Subcutaneous abdominal adipose tissue (tissue), 5 donors: Measurements from ENCODE around the gene OR8G1.

Source experiments
- H3K27ac ChIP-seq: one replicate; pipeline ENCODE4 v1.7.0; 2013; ENCODE audit warnings: low read depth, mild to moderate bottlenecking, inconsistent platforms, low read length, moderate library complexity
- H3K27me3 ChIP-seq, 5 donors: one replicate each; pipeline ENCODE4 v1.7.0; 2013; ENCODE audit warnings: low read length in 5 of 5, inconsistent platforms in 1 of 5; ENCODE audit not compliant: control insufficient read depth in 5 of 5, insufficient read depth in 4 of 5
- H3K36me3 ChIP-seq, 5 donors: one replicate each; pipeline ENCODE4 v1.7.0; 2013; ENCODE audit warnings: low read length in 5 of 5; ENCODE audit not compliant: control insufficient read depth in 5 of 5, insufficient read depth in 5 of 5
- H3K4me1 ChIP-seq, 5 donors: one replicate each; pipeline ENCODE4 v1.7.0; 2013; ENCODE audit warnings: low read length in 5 of 5, mild to moderate bottlenecking in 3 of 5, moderate library complexity in 1 of 5; ENCODE audit not compliant: control insufficient read depth in 5 of 5, insufficient read depth in 5 of 5
- H3K4me3 ChIP-seq, 5 donors: one replicate each; pipeline ENCODE4 v1.7.0; 2013; ENCODE audit warnings: low read length in 5 of 5, low read depth in 1 of 5
- H3K9ac ChIP-seq, 5 donors: one replicate each; pipeline ENCODE4 v1.7.0; 2013; ENCODE audit warnings: low read length in 5 of 5, mild to moderate bottlenecking in 4 of 5, moderate library complexity in 3 of 5
- H3K9me3 ChIP-seq, 5 donors: one replicate each; pipeline ENCODE4 v1.7.0; 2013; ENCODE audit warnings: low read length in 5 of 5; ENCODE audit not compliant: control insufficient read depth in 5 of 5
- donor health status: healthy.
- donor health status: healthy.
- donor health status: healthy.
- donor health status: healthy.
- donor health status: healthy.

Gene OR8G1

GRCh38 chr11:124285610-124286344 lies 44.9 kb downstream of the OR8G1 start:
- no peak overlapping the region for H3K9ac ChIP-seq
- H3K27me3 ChIP-seq = no peaks in the 10 kb centered on the region
- H3K27ac ChIP-seq = no peak overlapping the region
- no peaks in the 10 kb centered on the region for H3K4me1 ChIP-seq
- H3K36me3 ChIP-seq = no peaks in the 10 kb centered on the region
- peaks cover 0 to 11% (median 5%) of the 10 kb centered on the region in 5 donors for H3K9me3 ChIP-seq
- H3K4me3 ChIP-seq = no peak overlapping the region

GRCh38 chr11:124294687-124295086 lies 53.8 kb downstream of the OR8G1 start:
- Histone ChIP-seq H3K27me3 (no peaks in the 10 kb centered on the region), H3K9me3 (peaks cover 0 to 2% (median 0%) of the 10 kb centered on the region in 5 donors), H3K36me3 (no peaks in the 10 kb centered on the region), H3K27ac (no peak overlapping the region), H3K4me3 (no peak overlapping the region), H3K9ac (no peak overlapping the region), H3K4me1 (no peaks in the 10 kb centered on the region)

GRCh38 chr11:124296016-124296415 lies 55.1 kb downstream of the OR8G1 start:
- Histone ChIP-seq H3K27ac (no peak overlapping the region), H3K4me3 (no peak overlapping the region), H3K4me1 (no peaks in the 10 kb centered on the region), H3K9me3 (no peaks in the 10 kb centered on the region), H3K9ac (no peak overlapping the region), H3K27me3 (no peaks in the 10 kb centered on the region), H3K36me3 (no peaks in the 10 kb centered on the region)

GRCh38 chr11:124297921-124298320 lies 57.0 kb downstream of the OR8G1 start:
- no peaks in the 10 kb centered on the region for H3K36me3 ChIP-seq
- H3K27ac ChIP-seq = no peak overlapping the region
- H3K9ac ChIP-seq = no peak overlapping the region
- peaks cover 0 to 12% (median 8%) of the 10 kb centered on the region in 5 donors for H3K4me1 ChIP-seq
- H3K27me3 ChIP-seq = no peaks in the 10 kb centered on the region
- H3K4me3 ChIP-seq = no peak overlapping the region
- H3K9me3 ChIP-seq = no peaks in the 10 kb centered on the region

- Histone ChIP-seq H3K36me3 (no peaks in the 10 kb centered on the region), H3K9me3 (no peaks in the 10 kb centered on the region), H3K27me3 (no peaks in the 10 kb centered on the region), H3K9ac (no peak overlapping the region), H3K4me3 (no peak overlapping the region), H3K27ac (peak overlapping the region; percentile 38), H3K4me1 (peaks cover 0 to 12% (median 8%) of the 10 kb centered on the region in 5 donors)
Measured at GRCh38 chr11:124301548-124301947, 60.7 kb downstream of the OR8G1 start.

- no peak overlapping the region for H3K4me3 ChIP-seq
- H3K4me1 ChIP-seq = peaks cover 0 to 12% (median 8%) of the 10 kb centered on the region in 5 donors
- no peak overlapping the region for H3K9ac ChIP-seq
- H3K27me3 ChIP-seq = no peaks in the 10 kb centered on the region
- no peak overlapping the region for H3K27ac ChIP-seq
- H3K9me3 ChIP-seq = no peaks in the 10 kb centered on the region
- no peaks in the 10 kb centered on the region for H3K36me3 ChIP-seq
Measured at GRCh38 chr11:124302347-124303125, 61.6 kb downstream of the OR8G1 start.
